ENCODE results near the gene GRHPR.

Gene GRHPR

DNA sequence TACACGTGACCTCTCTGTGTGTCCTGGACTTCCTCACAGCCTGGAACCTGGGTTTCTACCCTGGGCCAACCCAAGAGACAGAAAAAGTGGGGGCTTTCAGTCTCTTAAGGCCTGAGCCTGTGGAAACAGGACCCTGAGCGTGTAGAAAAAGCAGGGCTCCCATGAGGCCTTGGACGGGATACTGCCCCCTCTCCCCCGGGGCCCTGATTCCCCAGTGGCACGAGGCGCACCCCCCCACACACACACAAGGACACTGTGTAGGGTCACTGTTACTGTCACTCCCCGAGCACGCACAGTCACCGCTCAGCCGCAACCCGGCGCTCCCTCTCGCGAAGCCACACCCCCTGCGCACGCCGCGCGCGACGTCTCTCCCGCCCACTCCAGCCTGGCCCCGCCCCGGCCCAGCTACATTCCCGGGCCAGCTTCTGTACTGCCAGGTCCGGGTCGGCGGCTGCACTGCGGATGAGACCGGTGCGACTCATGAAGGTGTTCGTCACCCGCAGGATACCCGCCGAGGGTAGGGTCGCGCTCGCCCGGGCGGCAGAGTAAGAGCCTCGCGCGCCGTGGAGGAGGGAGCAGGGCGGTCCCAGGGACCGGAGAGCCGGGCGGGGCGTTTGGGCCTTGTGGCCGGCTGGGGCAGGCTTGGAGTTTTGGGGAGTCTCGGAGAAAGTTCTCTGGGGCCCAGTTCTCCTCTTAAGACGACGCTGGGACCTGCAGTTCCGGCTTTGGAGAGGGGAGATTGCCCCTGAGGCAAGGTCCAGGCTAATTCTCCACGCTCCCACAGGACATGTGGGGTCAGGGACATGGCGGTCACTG is at the start of gene GRHPR:
TSS of gene GRHPR (plus strand) at position 408 of the 816 bp plus-strand sequence. CDS start at position 463, 55 bp downstream.
- no peak for TF ChIP-seq GATA1 (IDR thresholded peaks at IDR 0.05; ENCODE audit: low read depth, low read length)
- peak; percentile 66 for TF ChIP-seq POLR2A (IDR thresholded peaks at IDR 0.05; ENCODE audit: low read length)
- peak; percentile 91 to 94 for DNase-seq

GRCh38 chr9:37372839-37373238 is 49.7 kb upstream of the GRHPR start:
- TF ChIP-seq POLR2A (IDR thresholded peaks at IDR 0.05; ENCODE audit: low read length), result no peak
- no peak for TF ChIP-seq GATA1 (IDR thresholded peaks at IDR 0.05; ENCODE audit: low read depth, low read length)
- no peak for DNase-seq

DNA sequence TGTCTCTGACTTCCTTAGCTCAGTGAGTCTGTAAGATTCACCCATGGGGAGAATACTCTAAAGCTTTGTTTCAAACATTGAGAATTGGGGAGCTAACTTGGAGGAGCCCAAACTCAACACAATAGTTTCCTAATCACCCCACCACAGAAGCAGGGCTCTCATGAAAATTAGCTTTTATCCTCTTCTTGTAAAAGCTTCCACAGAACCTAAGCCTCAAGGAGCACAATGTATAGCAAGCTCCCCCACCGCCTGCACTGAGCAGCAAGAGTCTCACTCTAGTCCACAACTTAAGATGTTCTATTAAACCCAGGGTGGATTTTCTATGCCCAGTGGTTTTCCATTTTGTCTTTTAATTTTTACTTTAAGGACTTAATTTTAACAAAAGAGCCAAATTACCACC is 48.9 kb upstream of the GRHPR start:
- no peak for DNase-seq
- TF ChIP-seq POLR2A (IDR thresholded peaks at IDR 0.05; ENCODE audit: low read length), result no peak

DNA sequence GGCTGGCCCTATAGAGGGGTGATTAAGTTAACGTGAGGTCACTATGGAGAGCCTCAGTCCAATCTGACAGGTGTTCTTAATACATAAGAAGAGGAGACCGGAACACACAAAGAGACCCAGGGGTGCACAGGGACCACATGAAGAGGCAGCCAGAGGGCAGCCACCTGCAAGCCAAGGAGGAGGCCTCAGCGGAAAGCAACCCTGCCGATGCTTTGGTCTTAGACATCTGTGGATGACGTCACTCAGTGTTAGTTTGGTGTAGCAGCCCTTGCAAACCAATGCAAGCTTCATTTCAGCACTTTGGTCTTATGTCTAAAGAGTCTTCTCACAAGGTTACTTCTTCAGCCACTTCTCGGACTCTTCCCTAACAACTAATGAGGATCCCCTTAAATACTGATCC is 47.6 kb upstream of the GRHPR start:
- DNase-seq, result no peak
- no peak for TF ChIP-seq POLR2A (IDR thresholded peaks at IDR 0.05; ENCODE audit: low read length)
- TF ChIP-seq GATA1 (IDR thresholded peaks at IDR 0.05; ENCODE audit: low read depth, low read length), result no peak

DNA sequence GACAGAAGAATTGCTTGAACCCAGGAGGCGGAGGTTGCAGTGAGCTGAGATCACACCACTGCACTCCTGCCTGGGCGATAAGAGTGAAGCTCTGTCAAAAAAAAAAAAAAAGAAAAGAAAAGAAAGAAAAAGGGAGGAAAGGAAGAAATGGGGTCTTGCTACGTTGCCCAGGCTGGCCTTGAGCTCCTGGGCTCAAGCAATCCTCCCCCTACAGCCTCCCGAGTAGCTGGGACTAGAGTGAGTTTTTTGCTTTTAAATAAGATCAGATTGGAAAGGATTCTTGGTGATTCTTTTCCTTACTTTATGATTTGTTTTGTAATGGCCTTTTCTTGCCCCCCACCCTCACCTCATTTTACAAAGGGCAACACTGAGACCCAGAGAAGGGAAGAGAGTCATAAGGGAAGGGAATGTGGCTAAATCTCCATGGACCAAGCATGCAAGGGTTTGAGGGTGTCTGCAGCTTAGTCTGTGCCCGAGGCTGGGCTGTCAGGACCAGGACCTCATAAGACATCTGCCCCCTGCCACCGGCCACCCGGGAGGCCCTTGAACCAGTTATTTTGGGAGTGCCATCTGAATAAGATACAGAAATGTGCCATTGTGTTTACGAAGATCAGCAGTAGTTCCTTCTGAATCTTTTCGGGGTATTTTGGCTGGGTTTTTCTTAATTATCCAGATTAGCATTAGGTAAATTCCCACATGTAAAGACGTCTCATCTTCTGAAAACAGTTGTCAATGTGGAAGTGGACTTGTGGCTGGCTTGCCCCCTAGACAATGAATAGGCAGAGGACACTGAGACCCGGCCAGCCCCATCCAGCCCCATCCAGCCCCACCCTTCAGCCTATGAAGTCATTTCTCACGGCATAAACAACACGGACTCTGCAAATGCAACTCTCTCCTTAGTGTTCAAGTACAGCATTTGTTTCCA is 44.5 kb upstream of the GRHPR start:
- TF ChIP-seq GATA1 (IDR thresholded peaks at IDR 0.05; ENCODE audit: low read depth, low read length) (no peak), POLR2A (IDR thresholded peaks at IDR 0.05; ENCODE audit: low read length) (no peak)
- no peak for DNase-seq

GRCh38 chr9:37378613-37379004 is 43.9 kb upstream of the GRHPR start:
- no peak for TF ChIP-seq POLR2A (IDR thresholded peaks at IDR 0.05; ENCODE audit: low read length)
- no peak for DNase-seq

GRCh38 chr9:37379835-37380234 is 42.7 kb upstream of the GRHPR start:
- TF ChIP-seq GATA1 (IDR thresholded peaks at IDR 0.05; ENCODE audit: low read depth, low read length), result no peak
- no peak for TF ChIP-seq POLR2A (IDR thresholded peaks at IDR 0.05; ENCODE audit: low read length)
- no peak for DNase-seq

- no peak for DNase-seq
- TF ChIP-seq GATA1 (IDR thresholded peaks at IDR 0.05; ENCODE audit: low read depth, low read length) (no peak), POLR2A (IDR thresholded peaks at IDR 0.05; ENCODE audit: low read length) (no peak)
Measured at GRCh38 chr9:37380570-37380969, 41.9 kb upstream of the GRHPR start.

DNA sequence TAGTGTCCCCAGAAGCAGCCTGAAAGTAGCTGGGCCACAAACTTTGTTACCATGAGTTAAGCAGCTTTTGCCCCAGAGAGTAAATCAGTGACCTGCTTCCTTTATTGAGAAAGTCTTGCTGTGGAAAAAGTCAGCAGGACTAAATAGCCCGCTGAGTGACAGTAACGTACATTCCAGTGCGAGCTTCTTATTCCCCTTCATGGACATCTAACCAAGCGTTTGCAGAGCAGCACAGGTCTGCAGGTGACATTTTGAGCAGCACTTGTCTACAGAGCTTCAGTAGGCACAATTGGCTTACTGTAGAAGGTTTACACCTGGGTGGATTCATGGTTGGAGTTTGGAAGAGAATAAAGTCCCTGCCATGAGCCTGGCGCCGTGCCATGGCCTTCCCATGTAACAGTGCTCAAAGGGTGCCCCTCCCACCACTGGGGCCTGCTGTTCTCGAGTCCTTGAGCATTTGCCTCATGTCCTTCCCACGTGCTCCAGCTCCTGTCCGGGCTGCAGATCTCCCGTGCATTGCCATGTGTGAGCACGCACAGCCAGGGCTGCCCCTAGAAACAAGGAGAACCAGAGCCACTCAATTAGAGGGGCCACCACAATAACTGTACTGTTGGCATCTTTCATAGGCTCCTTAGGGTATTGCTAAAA is 41.3 kb upstream of the GRHPR start:
- DNase-seq, result no peak
- TF ChIP-seq POLR2A (IDR thresholded peaks at IDR 0.05; ENCODE audit: low read length) (no peak), GATA1 (IDR thresholded peaks at IDR 0.05; ENCODE audit: low read depth, low read length) (no peak)

DNA sequence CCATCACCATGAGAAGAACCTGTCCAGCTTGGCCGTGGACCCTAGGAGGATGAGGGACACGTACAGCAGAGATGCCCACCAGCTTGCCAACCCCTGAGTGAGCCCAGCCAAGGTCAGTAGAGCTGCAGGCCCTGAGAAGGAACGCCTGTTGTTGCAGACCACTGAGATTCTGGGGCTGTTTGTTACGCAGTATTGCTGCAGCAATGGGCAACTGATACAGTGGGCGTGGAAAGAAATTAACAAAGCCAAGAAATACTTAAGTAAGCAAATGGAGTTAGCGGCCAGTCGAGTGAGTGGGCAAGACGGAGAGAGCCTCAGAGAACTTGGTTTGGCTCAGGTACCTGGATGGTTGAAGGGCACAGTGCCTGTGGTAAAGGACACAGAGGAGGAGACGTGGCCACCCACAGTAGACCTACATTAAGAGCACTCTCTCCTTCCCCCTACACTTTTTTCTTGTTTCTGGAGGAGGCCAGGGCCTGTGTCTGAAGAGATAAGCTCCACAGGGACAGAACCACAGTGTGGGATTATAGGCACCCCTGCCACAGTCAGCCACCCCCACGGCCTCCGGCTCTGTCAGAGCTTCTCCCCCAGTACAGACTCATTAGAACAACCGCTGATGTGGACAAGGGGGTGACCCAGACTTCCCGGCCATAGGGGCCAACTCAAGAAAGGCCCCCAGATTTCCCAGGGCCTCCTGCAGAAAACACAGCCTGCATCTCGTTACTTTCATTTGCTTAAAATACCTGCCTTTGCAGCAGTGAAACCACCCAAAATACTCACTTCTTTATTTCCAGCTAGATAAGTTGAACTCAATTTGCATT is 40.1 kb upstream of the GRHPR start:
- TF ChIP-seq POLR2A (IDR thresholded peaks at IDR 0.05; ENCODE audit: low read length), result no peak
- DNase-seq, result no peak

GRCh38 chr9:37382982-37383357 is 39.5 kb upstream of the GRHPR start:
- TF ChIP-seq POLR2A (IDR thresholded peaks at IDR 0.05; ENCODE audit: low read length), result no peak
- no peak for TF ChIP-seq GATA1 (IDR thresholded peaks at IDR 0.05; ENCODE audit: low read depth, low read length)

DNA sequence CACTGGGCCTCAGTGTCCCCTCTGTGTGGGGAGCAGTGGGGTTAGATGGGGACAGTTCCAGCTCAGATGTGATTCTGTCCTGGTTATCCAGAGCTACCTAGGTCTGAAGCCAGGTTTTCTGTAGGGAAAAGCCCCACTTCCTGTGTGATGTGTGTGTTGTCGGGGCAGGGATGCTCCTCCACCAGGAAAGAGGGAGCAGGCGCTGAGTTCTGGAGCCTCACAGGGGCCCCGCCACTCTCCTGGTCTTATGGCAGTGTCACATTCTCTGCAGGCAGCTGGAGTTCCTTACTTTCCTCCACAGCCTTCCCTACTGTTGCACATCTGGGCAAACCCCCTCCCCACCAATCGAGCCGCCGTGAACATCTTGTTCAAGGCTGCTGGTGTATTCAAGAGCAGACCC is 39.1 kb upstream of the GRHPR start:
- TF ChIP-seq POLR2A (IDR thresholded peaks at IDR 0.05; ENCODE audit: low read length) (no peak), GATA1 (IDR thresholded peaks at IDR 0.05; ENCODE audit: low read depth, low read length) (no peak)
- DNase-seq, result no peak

More at GRCh38 chr9:37382982-37383357, 39.5 kb upstream of the GRHPR start:
- no peak for DNase-seq

Measured in erythroblast (primary cell).